Peyer's patch (tissue), 4 donors: ENCODE measurements around the gene MAP1B. TPM values are rescaled to one million over a fixed set of nuclear protein-coding genes. Genes with fewer than 3 reads are reported as not detected.

ENCODE experiments used
- DNase-seq, 3 donors: peaks; one replicate each; pipeline ENCODE4 v3.0.0-alpha.2; 2017 to 2019
- H3K27ac ChIP-seq, 4 donors: fragments of 200-600 bp; sonication (generic); one replicate each; pipeline ENCODE4 v1.5.1; 2016 to 2019
- H3K27me3 ChIP-seq, 2 donors: fragments of 200-600 bp; sonication (generic); one replicate each; pipeline ENCODE4 v1.5.1; 2019
- H3K36me3 ChIP-seq, 3 donors: fragments of 200-600 bp; sonication (generic); one replicate each; pipeline ENCODE4 v1.5.1; 2016 to 2019
- H3K4me1 ChIP-seq, 4 donors: fragments of 200-600 bp; sonication (generic); one replicate each; pipeline ENCODE4 v1.5.1; 2016 to 2019
- H3K4me3 ChIP-seq, 4 donors: fragments of 200-600 bp; sonication (generic); 1 replicate in 3 of 4; 2 replicates in 1 of 4; pipeline ENCODE4 v1.5.1; 2016 to 2019; ENCODE audit warnings: mild to moderate bottlenecking in 1 of 4
- H3K9me3 ChIP-seq, 4 donors: fragments of 200-600 bp; sonication (generic); one replicate each; pipeline ENCODE4 v1.5.1; 2016 to 2019; ENCODE audit warnings: mild to moderate bottlenecking in 1 of 4
- CTCF ChIP-seq, 6 experiments: fragments of 450-650 bp in 4 of 6; fragments of 200-600 bp in 2 of 6; sonication (generic) in 1 of 6; IDR thresholded peaks; one replicate each; pipeline ENCODE4 v1.5.1; 2017 to 2019; ENCODE audit warnings: antibody characterized with exemption in 6 of 6, mild to moderate bottlenecking in 3 of 6, moderate library complexity in 1 of 6
- POLR2A ChIP-seq, 2 donors: fragments of 450-650 bp; IDR thresholded peaks; one replicate each; pipeline ENCODE4 v1.5.1; 2017; ENCODE audit warnings: antibody characterized with exemption in 2 of 2, mild to moderate bottlenecking in 2 of 2, moderate library complexity in 2 of 2
- total RNA-seq, 4 donors: library from RNA; depleted of rRNA; stranded (reverse); fragments of >200 nt; gene quantifications; one replicate each; pipeline ENCODE4 v1.1.0, GENCODE V29; 2016

The MAP1B gene
- total RNA-seq, 4 donors from 2014 or later, result 16.3 to 38.0 (median 25.7) TPM

DNA sequence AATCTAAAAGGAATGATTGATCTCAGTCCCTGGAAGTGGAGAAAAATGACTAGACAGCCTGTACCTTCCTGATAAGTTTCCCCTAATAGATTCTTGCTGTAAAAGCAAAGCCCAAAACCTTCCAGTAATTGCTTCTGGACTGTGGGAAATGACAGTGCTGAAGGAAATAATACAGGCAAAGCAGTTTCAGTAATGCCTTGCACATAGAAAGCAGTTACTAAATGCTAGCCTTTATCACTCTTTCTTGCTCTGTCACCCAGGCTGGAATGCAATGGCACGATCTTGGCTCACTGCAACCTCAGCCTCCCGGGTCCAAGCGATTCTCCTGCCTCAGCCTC is 50.3 kb downstream of the MAP1B start:
- Histone ChIP-seq H3K27ac (peak overlapping the region in 1 of 4 donors; percentile 46), H3K9me3 (no peaks in the 10 kb centered on the region)

GRCh38 chr5:72159501-72159911 is 52.2 kb downstream of the MAP1B start:
- TF ChIP-seq POLR2A (IDR thresholded peaks at IDR 0.05), result no peak
- no peak for TF ChIP-seq CTCF (IDR thresholded peaks at IDR 0.05)
- H3K4me1 ChIP-seq, result peaks cover 0 to 5% (median 0%) of the 10 kb centered on the region in 4 donors
- no peaks in the 10 kb centered on the region for H3K36me3 ChIP-seq
- no peaks in the 10 kb centered on the region for H3K27me3 ChIP-seq
- H3K9me3 ChIP-seq, result no peaks in the 10 kb centered on the region
- DNase-seq, result no peak
- no peak overlapping the region for H3K4me3 ChIP-seq
- peak overlapping the region in 1 of 4 donors; percentile 29 for H3K27ac ChIP-seq

More for the DNA sequence above, 50.3 kb downstream of the MAP1B start:
- Histone ChIP-seq H3K27me3 (no peaks in the 10 kb centered on the region), H3K4me1 (peaks cover 0 to 5% (median 0%) of the 10 kb centered on the region in 4 donors), H3K36me3 (no peaks in the 10 kb centered on the region), H3K4me3 (no peak overlapping the region)
- no peak for TF ChIP-seq CTCF (IDR thresholded peaks at IDR 0.05)
- TF ChIP-seq POLR2A (IDR thresholded peaks at IDR 0.05), result no peak
- DNase-seq, result no peak

- H3K36me3 ChIP-seq, result no peaks in the 10 kb centered on the region
- no peaks in the 10 kb centered on the region for H3K4me1 ChIP-seq
- no peaks in the 10 kb centered on the region for H3K27me3 ChIP-seq
- peak overlapping the region in 1 of 4 donors; percentile 29 for H3K27ac ChIP-seq
- H3K9me3 ChIP-seq, result no peaks in the 10 kb centered on the region
- no peak overlapping the region for H3K4me3 ChIP-seq
- TF ChIP-seq CTCF (IDR thresholded peaks at IDR 0.05) (no peak), POLR2A (IDR thresholded peaks at IDR 0.05) (no peak)
- DNase-seq, result no peak
Observed at GRCh38 chr5:72160329-72160728, 53.1 kb downstream of the MAP1B start.

DNA sequence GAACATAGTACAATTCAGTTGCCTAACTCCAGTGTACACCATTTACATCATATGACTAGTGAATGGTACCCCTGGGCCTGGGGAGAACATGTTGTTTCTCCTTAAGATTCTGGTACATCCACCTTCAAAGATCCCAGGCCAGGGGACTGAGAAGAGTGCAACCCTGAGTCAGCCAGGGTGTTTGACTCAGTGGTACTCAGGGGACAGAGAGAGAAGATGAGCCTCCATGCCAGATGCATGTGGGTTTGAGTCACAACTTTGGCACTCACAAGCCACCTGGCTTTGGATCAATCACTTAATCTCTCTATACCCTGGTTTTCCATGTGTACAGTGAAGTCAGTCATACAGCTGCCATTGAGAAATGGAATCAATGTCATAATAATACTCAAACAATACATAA is 53.7 kb downstream of the MAP1B start:
- Histone ChIP-seq H3K27me3 (no peaks in the 10 kb centered on the region), H3K4me3 (no peak overlapping the region), H3K9me3 (no peaks in the 10 kb centered on the region), H3K4me1 (no peaks in the 10 kb centered on the region), H3K27ac (no peak overlapping the region), H3K36me3 (no peaks in the 10 kb centered on the region)
- TF ChIP-seq CTCF (IDR thresholded peaks at IDR 0.05), result no peak
- no peak for TF ChIP-seq POLR2A (IDR thresholded peaks at IDR 0.05)
- DNase-seq, result no peak

DNA sequence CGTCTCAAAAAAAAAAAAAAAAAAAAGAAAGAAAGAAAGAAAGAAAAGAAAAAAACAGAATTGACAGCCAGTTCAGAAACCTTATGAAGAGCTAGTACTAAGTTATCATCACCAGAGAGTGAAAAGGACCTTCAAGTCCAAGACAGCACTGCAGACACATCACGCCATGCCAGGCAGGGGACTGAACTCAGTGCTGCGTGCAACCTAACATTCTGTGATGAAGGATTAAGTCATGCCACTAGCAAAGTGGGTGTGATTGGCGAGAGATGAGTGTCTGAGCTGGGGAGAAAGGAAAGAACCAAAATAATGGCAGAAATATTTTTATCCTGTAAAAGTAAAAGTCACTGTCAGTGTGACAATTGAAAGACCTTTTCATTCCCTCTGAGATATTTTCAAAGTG is 54.7 kb downstream of the MAP1B start:
- no peak for TF ChIP-seq CTCF (IDR thresholded peaks at IDR 0.05)
- no peak for TF ChIP-seq POLR2A (IDR thresholded peaks at IDR 0.05)
- H3K27ac ChIP-seq, result no peak overlapping the region
- no peaks in the 10 kb centered on the region for H3K9me3 ChIP-seq
- H3K4me1 ChIP-seq, result no peaks in the 10 kb centered on the region
- no peaks in the 10 kb centered on the region for H3K36me3 ChIP-seq
- H3K4me3 ChIP-seq, result no peak overlapping the region
- H3K27me3 ChIP-seq, result no peaks in the 10 kb centered on the region
- DNase-seq, result no peak

GRCh38 chr5:72163349-72163983 is 56.2 kb downstream of the MAP1B start:
- no peaks in the 10 kb centered on the region for H3K36me3 ChIP-seq
- H3K4me1 ChIP-seq, result no peaks in the 10 kb centered on the region
- H3K9me3 ChIP-seq, result no peaks in the 10 kb centered on the region
- TF ChIP-seq POLR2A (IDR thresholded peaks at IDR 0.05) (no peak), CTCF (IDR thresholded peaks at IDR 0.05) (no peak)
- no peak overlapping the region for H3K4me3 ChIP-seq
- no peak overlapping the region for H3K27ac ChIP-seq
- DNase-seq, result no peak
- no peaks in the 10 kb centered on the region for H3K27me3 ChIP-seq
